ENCODE measurements around the gene WDR27.

GRCh38 chr6:169660751-169661390, 41.0 kb downstream of the WDR27 start:
- no peak for TF ChIP-seq CTCF (conservative IDR thresholded peaks at IDR 0.05; ENCODE audit: low read length)
- TF ChIP-seq EZH2phosphoT487 (IDR thresholded peaks at IDR 0.05; ENCODE audit: borderline replicate concordance, low read depth, low read length), result no peak
